SK-N-SH (cell line): ENCODE measurements around the gene RFWD3. TPM values are rescaled to one million over a fixed set of nuclear protein-coding genes. Genes with fewer than 3 reads are reported as not detected.

ENCODE experiments used
- CTCF ChIA-PET: fragments of 300-600, 350-600 bp; formaldehyde crosslinking; extraction: SDS; loops from one replicate; lab custom pipeline; 2021; lab: Yijun Ruan, JAX
- POLR2A ChIA-PET: fragments of 350-600 bp; sonication (Branson Sonifier 250); formaldehyde crosslinking; extraction: SDS; loops from one replicate; lab custom pipeline; 2020; ENCODE audit warnings: antibody characterized with exemption, inconsistent platforms; lab: Yijun Ruan, JAX
- DNase-seq: peaks from one replicate; pipeline ENCODE4 v3.0.0; 2012
- H2AFZ ChIP-seq: fragments of 200-600 bp; sonication (generic); 2 replicates; pipeline ENCODE4 v1.8.1; 2016; ENCODE audit warnings: antibody characterized with exemption, mild to moderate bottlenecking, low read depth
- H3F3A ChIP-seq: fragments of 200-600 bp; sonication (generic); replicated peaks from 2 replicates; pipeline ENCODE3; 2016; ENCODE audit warnings: antibody characterized with exemption, mild to moderate bottlenecking; ENCODE audit not compliant: insufficient read depth
- H3K27ac ChIP-seq, 2 experiments: fragments of 200-500 bp in 1 of 2; fragments of 200-600 bp in 1 of 2; sonication (Bioruptor generic) in 1 of 2; sonication (generic), shearing (Covaris generic) in 1 of 2; 2 replicates each; pipeline versions ENCODE4 v1.5.1 to v1.6.1; 2014 to 2016; ENCODE audit warnings: low read depth in 2 of 2, inconsistent platforms in 1 of 2, low read length in 1 of 2, mild to moderate bottlenecking in 1 of 2, mixed read lengths in 1 of 2
- H3K27me3 ChIP-seq: fragments of 200-600 bp; sonication (generic), shearing (Covaris generic); 2 replicates; pipeline ENCODE4 v1.6.1; 2016; ENCODE audit warnings: mixed run types; ENCODE audit not compliant: insufficient read depth
- H3K36me3 ChIP-seq, 2 experiments: fragments of 200-500 bp in 1 of 2; fragments of 200-600 bp in 1 of 2; sonication (Bioruptor generic) in 1 of 2; sonication (generic) in 1 of 2; replicated peaks in 1 of 2; 2 replicates each; pipeline versions ENCODE3 to v1.5.1; 2014 to 2016; ENCODE audit warnings: low read length in 1 of 2, mild to moderate bottlenecking in 1 of 2; ENCODE audit not compliant: insufficient read depth in 2 of 2, control insufficient read depth in 1 of 2
- H3K4me1 ChIP-seq, 2 experiments: fragments of 200-500 bp in 1 of 2; fragments of 200-600 bp in 1 of 2; sonication (Bioruptor generic) in 1 of 2; sonication (generic), shearing (Covaris generic) in 1 of 2; 2 replicates each; pipeline versions ENCODE4 v1.5.1 to v1.6.1; 2014 to 2016; ENCODE audit warnings: low read depth in 1 of 2, low read length in 1 of 2, mixed run types in 1 of 2; ENCODE audit not compliant: insufficient read depth in 2 of 2, control insufficient read depth in 1 of 2
- H3K4me2 ChIP-seq: fragments of 200-600 bp; sonication (generic), shearing (Covaris generic); 2 replicates; pipeline ENCODE4 v1.6.1; 2017; ENCODE audit warnings: mixed run types
- H3K4me3 ChIP-seq, 2 experiments: fragments of 200-500 bp in 1 of 2; fragments of 200-600 bp in 1 of 2; sonication (Bioruptor generic) in 1 of 2; sonication (generic), shearing (Covaris generic) in 1 of 2; 2 replicates each; pipeline versions ENCODE4 v1.5.1 to v1.8.1; 2014 to 2016; ENCODE audit warnings: low read depth in 2 of 2, inconsistent platforms in 1 of 2, low read length in 1 of 2, mild to moderate bottlenecking in 1 of 2, mixed read lengths in 1 of 2, moderate library complexity in 1 of 2
- H3K79me2 ChIP-seq: fragments of 200-600 bp; sonication (generic); 2 replicates; pipeline ENCODE4 v1.8.1; 2017; ENCODE audit warnings: mild to moderate bottlenecking; ENCODE audit not compliant: insufficient read depth
- H3K9ac ChIP-seq: fragments of 200-600 bp; sonication (generic); 2 replicates; pipeline ENCODE4 v1.6.1; 2017; ENCODE audit warnings: mixed run types
- H3K9me2 ChIP-seq: fragments of 200-600 bp; sonication (generic); 2 replicates; pipeline ENCODE4 v1.6.1; 2017; ENCODE audit warnings: mixed run types
- H3K9me3 ChIP-seq: fragments of 200-600 bp; sonication (generic); 2 replicates; pipeline ENCODE4 v1.6.1; 2017; ENCODE audit warnings: mixed run types, mild to moderate bottlenecking, moderate library complexity
- H4K20me1 ChIP-seq: fragments of 200-600 bp; sonication (generic); 2 replicates; pipeline ENCODE4 v1.6.1; 2017; ENCODE audit warnings: mild to moderate bottlenecking, mixed run types; ENCODE audit not compliant: insufficient read depth
- ELF1 ChIP-seq: IDR thresholded peaks from 2 replicates; pipeline ENCODE4 v1.4.0; 2012
- EZH2phosphoT487 ChIP-seq: fragments of 200-600 bp; sonication (generic); IDR thresholded peaks from 2 replicates; pipeline ENCODE4 v1.6.1; 2017; ENCODE audit warnings: low read depth, mixed run types, mild to moderate bottlenecking, antibody characterized with exemption, moderate library complexity, borderline replicate concordance
- FOSL2 ChIP-seq: IDR thresholded peaks from 2 replicates; pipeline ENCODE4 v1.4.0; 2012; ENCODE audit warnings: low read depth, mild to moderate bottlenecking, moderate library complexity, borderline replicate concordance
- JUND ChIP-seq: IDR thresholded peaks from 2 replicates; pipeline ENCODE4 v1.4.0; 2012
- MEF2A ChIP-seq: IDR thresholded peaks from 2 replicates; pipeline ENCODE4 v1.4.0; 2012; ENCODE audit warnings: low read depth, borderline replicate concordance
- MXI1 ChIP-seq: IDR thresholded peaks from 2 replicates; pipeline ENCODE4 v1.6.1; 2012; ENCODE audit warnings: mild to moderate bottlenecking, low read depth, low read length, improper control_type of control experiment
- NFIC ChIP-seq: IDR thresholded peaks from 2 replicates; pipeline ENCODE4 v1.4.0; 2012; ENCODE audit warnings: borderline replicate concordance
- NRF1 ChIP-seq: IDR thresholded peaks from 2 replicates; pipeline ENCODE4 v1.6.1; 2012; ENCODE audit warnings: low read depth, mild to moderate bottlenecking, low read length
- PBX3 ChIP-seq: IDR thresholded peaks from 2 replicates; pipeline ENCODE4; 2012
- POLR2AphosphoS5 ChIP-seq: IDR thresholded peaks from 2 replicates; pipeline ENCODE4 v1.6.1; 2012; ENCODE audit warnings: low read depth, low read length
- RAD21 ChIP-seq: IDR thresholded peaks from 2 replicates; pipeline ENCODE4 v1.6.1; 2012; ENCODE audit warnings: mild to moderate bottlenecking, low read length
- RXRA ChIP-seq: IDR thresholded peaks from 2 replicates; pipeline ENCODE4 v1.4.0; 2012; ENCODE audit warnings: low read depth, mild to moderate bottlenecking, borderline replicate concordance
- SMC3 ChIP-seq: IDR thresholded peaks from 2 replicates; pipeline ENCODE4 v1.6.1; 2012; ENCODE audit warnings: low read depth, low read length, improper control_type of control experiment
- TCF12 ChIP-seq: IDR thresholded peaks from 2 replicates; pipeline ENCODE4 v1.4.0; 2012
- YY1 ChIP-seq: IDR thresholded peaks from 2 replicates; pipeline ENCODE4 v1.4.0; 2012; ENCODE audit warnings: low read depth, mild to moderate bottlenecking
- ZBTB33 ChIP-seq: IDR thresholded peaks from 2 replicates; pipeline ENCODE4 v1.4.0; 2012; ENCODE audit warnings: low read depth, borderline replicate concordance
- WGBS: methylation state at CpG from one replicate; pipeline ENCODE4 v1.1.6; 2017; ENCODE audit warnings: low lambda C conversion rate; 5-methylcytosine and 5-hydroxymethylcytosine counted together
- polyA plus RNA-seq, 3 experiments: library from polyadenylated mRNA; depleted of rRNA; stranded (reverse); fragments of >200 nt; gene quantifications; 2 replicates each; pipeline ENCODE4 v1.2.3, GENCODE V29; 2012
- TF ChIP-seq, protein P1 (sequence below): IDR thresholded peaks from 2 replicates; pipeline ENCODE4 v1.6.1; 2012; ENCODE audit warnings: mild to moderate bottlenecking, low read depth, low read length, moderate library complexity
- TF ChIP-seq, protein P2 (sequence below): IDR thresholded peaks from 2 replicates; pipeline ENCODE4 v1.4.0; 2012; ENCODE audit warnings: low read depth
- TF ChIP-seq, protein P3 (sequence below): fragments of 200-600 bp; sonication (generic); IDR thresholded peaks from 2 replicates; pipeline ENCODE4 v1.6.1; 2017; ENCODE audit warnings: antibody characterized with exemption, mild to moderate bottlenecking, moderate library complexity

RFWD3 gene
- polyA plus RNA-seq, 1 of the 3 experiments (the other 2 are of a cell fraction), result 13.2 TPM

DNA sequence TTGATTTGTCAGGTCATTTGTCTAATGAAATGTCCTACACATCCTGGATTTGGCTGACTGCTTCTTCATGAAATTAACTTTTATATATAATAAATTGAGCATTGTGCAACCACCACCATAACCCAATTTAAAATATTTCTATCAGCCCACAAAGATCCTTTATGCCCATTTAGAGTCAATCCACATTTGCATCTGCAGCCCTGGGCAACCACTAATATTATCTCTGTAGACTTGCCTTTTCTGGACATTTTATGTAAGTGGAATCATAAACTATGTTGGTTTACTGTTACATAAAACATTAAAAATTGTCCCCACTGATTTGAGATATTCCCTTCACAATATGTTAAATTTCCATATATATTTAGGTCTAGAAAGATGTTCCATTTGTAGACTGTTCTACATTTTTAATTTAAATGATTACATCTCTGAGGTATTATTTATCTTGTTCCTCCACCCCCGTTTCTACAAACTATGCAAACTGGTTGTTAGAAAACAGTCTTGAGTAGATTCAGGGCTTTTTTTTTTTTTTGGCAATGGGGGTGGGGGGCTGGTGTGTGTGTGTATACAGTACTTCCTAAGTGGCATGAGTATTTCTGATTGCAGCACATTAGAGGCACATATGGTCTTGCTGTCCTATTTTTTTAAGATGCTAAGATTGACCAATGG, 16.7 kb downstream of the RFWD3 start:
- Histone ChIP-seq H3K79me2 (peaks cover 98% of the 10 kb centered on the region), H3F3A (peaks cover 34% of the 10 kb centered on the region), H3K4me3 (no peak overlapping the region), H3K36me3 (peaks cover 33 to 68% of the 10 kb centered on the region in 2 experiments), H3K9me3 (no peaks in the 10 kb centered on the region), H3K9me2 (no peaks in the 10 kb centered on the region), H3K4me1 (no peaks in the 10 kb centered on the region)
- WGBS, result 89% methylated on average over 1 of the region's 1 CpG
- POLR2A ChIA-PET, result interaction anchor here (0.6 kb wide), 1 partner anchor 18 kb away, joined by 3 read pairs; no protein-coding TSS in a partner anchor
- CTCF ChIA-PET, result interaction anchor here (0.9 to 4.0 kb wide), 8 partner anchors 10 to 213 kb away, joined by 3 to 37 read pairs (median 4); no protein-coding TSS in a partner anchor
- no peak for TF ChIP-seq FOSL2
- no peak for TF ChIP-seq MEF2A
- no peak for TF ChIP-seq NFIC
- no peak for TF ChIP-seq NRF1
- no peak for TF ChIP-seq PBX3
- no peak for TF ChIP-seq RXRA
- TF ChIP-seq SMC3, result no peak
- no peak for TF ChIP-seq ZBTB33
- no peak for TF ChIP-seq YY1
- TF ChIP-seq EZH2phosphoT487, result no peak
- TF ChIP-seq JUND, result no peak
- TF ChIP-seq RAD21, result no peak
- TF ChIP-seq ELF1, result no peak
- TF ChIP-seq MXI1, result no peak
- TF ChIP-seq, protein P1, sequence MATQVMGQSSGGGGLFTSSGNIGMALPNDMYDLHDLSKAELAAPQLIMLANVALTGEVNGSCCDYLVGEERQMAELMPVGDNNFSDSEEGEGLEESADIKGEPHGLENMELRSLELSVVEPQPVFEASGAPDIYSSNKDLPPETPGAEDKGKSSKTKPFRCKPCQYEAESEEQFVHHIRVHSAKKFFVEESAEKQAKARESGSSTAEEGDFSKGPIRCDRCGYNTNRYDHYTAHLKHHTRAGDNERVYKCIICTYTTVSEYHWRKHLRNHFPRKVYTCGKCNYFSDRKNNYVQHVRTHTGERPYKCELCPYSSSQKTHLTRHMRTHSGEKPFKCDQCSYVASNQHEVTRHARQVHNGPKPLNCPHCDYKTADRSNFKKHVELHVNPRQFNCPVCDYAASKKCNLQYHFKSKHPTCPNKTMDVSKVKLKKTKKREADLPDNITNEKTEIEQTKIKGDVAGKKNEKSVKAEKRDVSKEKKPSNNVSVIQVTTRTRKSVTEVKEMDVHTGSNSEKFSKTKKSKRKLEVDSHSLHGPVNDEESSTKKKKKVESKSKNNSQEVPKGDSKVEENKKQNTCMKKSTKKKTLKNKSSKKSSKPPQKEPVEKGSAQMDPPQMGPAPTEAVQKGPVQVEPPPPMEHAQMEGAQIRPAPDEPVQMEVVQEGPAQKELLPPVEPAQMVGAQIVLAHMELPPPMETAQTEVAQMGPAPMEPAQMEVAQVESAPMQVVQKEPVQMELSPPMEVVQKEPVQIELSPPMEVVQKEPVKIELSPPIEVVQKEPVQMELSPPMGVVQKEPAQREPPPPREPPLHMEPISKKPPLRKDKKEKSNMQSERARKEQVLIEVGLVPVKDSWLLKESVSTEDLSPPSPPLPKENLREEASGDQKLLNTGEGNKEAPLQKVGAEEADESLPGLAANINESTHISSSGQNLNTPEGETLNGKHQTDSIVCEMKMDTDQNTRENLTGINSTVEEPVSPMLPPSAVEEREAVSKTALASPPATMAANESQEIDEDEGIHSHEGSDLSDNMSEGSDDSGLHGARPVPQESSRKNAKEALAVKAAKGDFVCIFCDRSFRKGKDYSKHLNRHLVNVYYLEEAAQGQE, result no peak
- no peak for TF ChIP-seq TCF12
- TF ChIP-seq POLR2AphosphoS5, result no peak
- TF ChIP-seq, protein P2, sequence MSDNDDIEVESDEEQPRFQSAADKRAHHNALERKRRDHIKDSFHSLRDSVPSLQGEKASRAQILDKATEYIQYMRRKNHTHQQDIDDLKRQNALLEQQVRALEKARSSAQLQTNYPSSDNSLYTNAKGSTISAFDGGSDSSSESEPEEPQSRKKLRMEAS, result no peak
- TF ChIP-seq, protein P3, sequence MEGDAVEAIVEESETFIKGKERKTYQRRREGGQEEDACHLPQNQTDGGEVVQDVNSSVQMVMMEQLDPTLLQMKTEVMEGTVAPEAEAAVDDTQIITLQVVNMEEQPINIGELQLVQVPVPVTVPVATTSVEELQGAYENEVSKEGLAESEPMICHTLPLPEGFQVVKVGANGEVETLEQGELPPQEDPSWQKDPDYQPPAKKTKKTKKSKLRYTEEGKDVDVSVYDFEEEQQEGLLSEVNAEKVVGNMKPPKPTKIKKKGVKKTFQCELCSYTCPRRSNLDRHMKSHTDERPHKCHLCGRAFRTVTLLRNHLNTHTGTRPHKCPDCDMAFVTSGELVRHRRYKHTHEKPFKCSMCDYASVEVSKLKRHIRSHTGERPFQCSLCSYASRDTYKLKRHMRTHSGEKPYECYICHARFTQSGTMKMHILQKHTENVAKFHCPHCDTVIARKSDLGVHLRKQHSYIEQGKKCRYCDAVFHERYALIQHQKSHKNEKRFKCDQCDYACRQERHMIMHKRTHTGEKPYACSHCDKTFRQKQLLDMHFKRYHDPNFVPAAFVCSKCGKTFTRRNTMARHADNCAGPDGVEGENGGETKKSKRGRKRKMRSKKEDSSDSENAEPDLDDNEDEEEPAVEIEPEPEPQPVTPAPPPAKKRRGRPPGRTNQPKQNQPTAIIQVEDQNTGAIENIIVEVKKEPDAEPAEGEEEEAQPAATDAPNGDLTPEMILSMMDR, result no peak
- TF ChIP-seq, all 33 proteins: peak for 0
- Histone ChIP-seq H3K27me3 (no peaks in the 10 kb centered on the region), H4K20me1 (peaks cover 23% of the 10 kb centered on the region; the same call in 1 of the 2 replicates), H3K27ac (0 out of 4 replicates have a peak overlapping the region, but pooled peaks of 1 of the 2 experiments have one; percentile 3), H3K4me2 (no peak overlapping the region), H3K9ac (no peak overlapping the region), H2AFZ (no peak overlapping the region)
- DNase-seq, result no peak
